Measurements from ENCODE around the gene SND1.

DNA sequence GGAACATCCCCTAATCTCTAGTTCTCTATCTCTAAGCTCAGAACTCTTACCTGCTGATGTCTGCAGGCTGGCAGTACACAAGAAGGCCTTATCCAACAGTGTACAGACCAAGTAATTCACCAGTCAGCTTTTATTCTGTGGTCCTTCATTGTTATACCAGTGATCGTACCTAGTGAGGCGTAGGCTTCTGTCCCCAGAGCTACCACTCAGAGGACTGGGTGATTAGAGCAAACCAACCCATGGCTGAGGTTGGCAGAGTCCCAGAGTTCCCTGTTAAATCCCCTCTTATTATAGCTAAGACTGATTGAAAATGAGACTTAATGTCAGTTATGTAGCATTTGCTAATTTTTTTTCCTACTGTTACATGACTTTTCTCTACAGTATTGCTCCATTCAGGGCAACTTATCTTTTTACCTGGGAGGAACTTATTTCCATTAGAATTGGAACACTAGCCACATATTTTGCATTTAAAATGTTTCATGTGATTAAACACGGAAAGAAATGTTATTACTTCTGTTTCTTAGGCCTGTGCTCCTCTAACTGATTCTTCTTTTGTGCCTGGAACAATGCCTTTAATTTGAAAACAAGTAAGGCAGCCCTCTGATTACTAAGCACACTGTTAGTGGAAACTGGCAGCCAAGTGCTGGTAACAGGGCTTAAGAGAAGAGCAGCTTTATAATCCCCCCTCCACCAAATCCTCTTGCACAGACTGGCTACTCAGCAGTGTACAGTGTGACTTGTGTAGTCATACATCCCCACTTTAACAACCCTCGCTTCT lies 252.1 kb downstream of the SND1 start:
- TF ChIP-seq ESRRG (CRISPR knock-in tag; IDR thresholded peaks at IDR 0.05) = no peak
- TF ChIP-seq GLIS3 (CRISPR knock-in tag; IDR thresholded peaks at IDR 0.05) = no peak
- TF ChIP-seq ZFP30 (CRISPR knock-in tag; IDR thresholded peaks at IDR 0.05) = no peak
- no peak for TF ChIP-seq ZFP3 (CRISPR knock-in tag; IDR thresholded peaks at IDR 0.05)
- TF ChIP-seq, protein P1, sequence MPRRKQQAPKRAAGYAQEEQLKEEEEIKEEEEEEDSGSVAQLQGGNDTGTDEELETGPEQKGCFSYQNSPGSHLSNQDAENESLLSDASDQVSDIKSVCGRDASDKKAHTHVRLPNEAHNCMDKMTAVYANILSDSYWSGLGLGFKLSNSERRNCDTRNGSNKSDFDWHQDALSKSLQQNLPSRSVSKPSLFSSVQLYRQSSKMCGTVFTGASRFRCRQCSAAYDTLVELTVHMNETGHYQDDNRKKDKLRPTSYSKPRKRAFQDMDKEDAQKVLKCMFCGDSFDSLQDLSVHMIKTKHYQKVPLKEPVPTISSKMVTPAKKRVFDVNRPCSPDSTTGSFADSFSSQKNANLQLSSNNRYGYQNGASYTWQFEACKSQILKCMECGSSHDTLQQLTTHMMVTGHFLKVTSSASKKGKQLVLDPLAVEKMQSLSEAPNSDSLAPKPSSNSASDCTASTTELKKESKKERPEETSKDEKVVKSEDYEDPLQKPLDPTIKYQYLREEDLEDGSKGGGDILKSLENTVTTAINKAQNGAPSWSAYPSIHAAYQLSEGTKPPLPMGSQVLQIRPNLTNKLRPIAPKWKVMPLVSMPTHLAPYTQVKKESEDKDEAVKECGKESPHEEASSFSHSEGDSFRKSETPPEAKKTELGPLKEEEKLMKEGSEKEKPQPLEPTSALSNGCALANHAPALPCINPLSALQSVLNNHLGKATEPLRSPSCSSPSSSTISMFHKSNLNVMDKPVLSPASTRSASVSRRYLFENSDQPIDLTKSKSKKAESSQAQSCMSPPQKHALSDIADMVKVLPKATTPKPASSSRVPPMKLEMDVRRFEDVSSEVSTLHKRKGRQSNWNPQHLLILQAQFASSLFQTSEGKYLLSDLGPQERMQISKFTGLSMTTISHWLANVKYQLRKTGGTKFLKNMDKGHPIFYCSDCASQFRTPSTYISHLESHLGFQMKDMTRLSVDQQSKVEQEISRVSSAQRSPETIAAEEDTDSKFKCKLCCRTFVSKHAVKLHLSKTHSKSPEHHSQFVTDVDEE (CRISPR knock-in tag; IDR thresholded peaks at IDR 0.05) = no peak
- no peak for TF ChIP-seq RARB (CRISPR knock-in tag; IDR thresholded peaks at IDR 0.05)
